H1 (cell line): ENCODE results near the gene EEF1AKMT1. TPM values are rescaled to one million over a fixed set of nuclear protein-coding genes. Genes with fewer than 3 reads are reported as not detected.

ENCODE experiments used
- CTCF ChIA-PET: fragments of 300-600 bp; sonication (Branson Sonifier 250); formaldehyde crosslinking; loops from one replicate; lab custom pipeline; 2021; ENCODE audit not compliant: partially characterized antibody; lab: Charles Lee
- POLR2A ChIA-PET: fragments of 300-600 bp; sonication (Branson Sonifier 250); formaldehyde crosslinking; loops from one replicate; lab custom pipeline; 2021; ENCODE audit warnings: inconsistent platforms; ENCODE audit not compliant: partially characterized antibody; lab: Charles Lee
- DNase-seq, 2 experiments: peaks; one replicate each; pipeline versions ENCODE4 v3.0.0 to v3.0.0-alpha.2; 2010 to 2022; ENCODE audit warnings: low spot score in 2 of 2, low read depth in 1 of 2, mixed read lengths in 1 of 2
- FAIRE-seq: peaks from 2 replicates; lab custom pipeline; 2011; peaks lifted over from hg19 to GRCh38; lab: Jason Lieb, UNC
- H2AFZ ChIP-seq: 2 replicates; pipeline ENCODE4 v1.8.1; 2012; ENCODE audit warnings: low read length, inconsistent platforms
- H2AK5ac ChIP-seq: 2 replicates; pipeline ENCODE4 v1.6.1; 2013; ENCODE audit warnings: low read depth, low read length
- H2BK120ac ChIP-seq: replicated peaks from 2 replicates; pipeline ENCODE3; 2013; ENCODE audit warnings: low read depth, low read length, inconsistent platforms
- H2BK12ac ChIP-seq: 2 replicates; pipeline ENCODE4 v1.6.1; 2013; ENCODE audit warnings: low read depth, low read length
- H2BK15ac ChIP-seq: 2 replicates; pipeline ENCODE4 v1.6.1; 2013; ENCODE audit warnings: low read length
- H2BK20ac ChIP-seq: 2 replicates; pipeline ENCODE4 v1.6.1; 2013; ENCODE audit warnings: low read length
- H2BK5ac ChIP-seq: 2 replicates; pipeline ENCODE4 v1.6.1; 2013; ENCODE audit warnings: low read depth, low read length
- H3K14ac ChIP-seq: 2 replicates; pipeline ENCODE4 v1.6.1; 2013; ENCODE audit warnings: inconsistent platforms; ENCODE audit not compliant: insufficient read length
- H3K18ac ChIP-seq: 2 replicates; pipeline ENCODE4 v1.6.1; 2013; ENCODE audit warnings: low read length; ENCODE audit errors: extremely low read depth
- H3K23ac ChIP-seq: 2 replicates; pipeline ENCODE4 v1.6.1; 2013; ENCODE audit warnings: inconsistent platforms; ENCODE audit not compliant: insufficient read length
- H3K23me2 ChIP-seq: 2 replicates; pipeline ENCODE4 v1.6.1; 2013; ENCODE audit warnings: low read depth, low read length
- H3K27ac ChIP-seq: 2 replicates; pipeline ENCODE4 v1.6.1; 2011; ENCODE audit warnings: low read depth, low read length, inconsistent platforms
- H3K27me3 ChIP-seq, 4 experiments: replicated peaks in 1 of 4; 1 replicate in 1 of 4; 2 replicates in 3 of 4; pipeline versions ENCODE4 v1.6.1 to v1.8.1; 2011 to 2013; ENCODE audit warnings: low read length in 3 of 4, mild to moderate bottlenecking in 3 of 4, inconsistent platforms in 2 of 4, mixed read lengths in 2 of 4, moderate library complexity in 1 of 4; ENCODE audit not compliant: control insufficient read depth in 3 of 4, insufficient read depth in 3 of 4; ENCODE audit errors: extremely low read depth in 1 of 4
- H3K36me3 ChIP-seq, 4 experiments: 2 replicates each; pipeline versions ENCODE4 v1.6.1 to v1.8.1; 2011 to 2013; ENCODE audit warnings: mild to moderate bottlenecking in 4 of 4, low read length in 3 of 4, moderate library complexity in 2 of 4, control low read depth in 1 of 4, inconsistent platforms in 1 of 4; ENCODE audit not compliant: insufficient read depth in 4 of 4, control insufficient read depth in 2 of 4
- H3K4ac ChIP-seq: replicated peaks from 2 replicates; pipeline ENCODE3; 2013; ENCODE audit warnings: low read length, low read depth, mixed read lengths, inconsistent platforms; ENCODE audit not compliant: insufficient read length
- H3K4me1 ChIP-seq, 4 experiments: replicated peaks in 1 of 4; 1 replicate in 1 of 4; 2 replicates in 3 of 4; pipeline versions ENCODE4 v1.6.1 to v1.8.1; 2011 to 2013; ENCODE audit warnings: low read length in 3 of 4, inconsistent platforms in 2 of 4, mixed read lengths in 1 of 4; ENCODE audit not compliant: insufficient read depth in 4 of 4, control insufficient read depth in 3 of 4
- H3K4me2 ChIP-seq, 2 experiments: 2 replicates each; pipeline versions ENCODE4 v1.6.1 to v1.8.1; 2011 to 2013; ENCODE audit warnings: low read depth in 2 of 2, low read length in 2 of 2, control low read depth in 1 of 2, inconsistent platforms in 1 of 2, mild to moderate bottlenecking in 1 of 2; ENCODE audit not compliant: insufficient read depth in 1 of 2
- H3K4me3 ChIP-seq, 4 experiments: fragments of 200-600, 300-600 bp in 1 of 4; sonication (generic), shearing (Covaris generic), sonication (Bioruptor Twin) in 1 of 4; 2 replicates each; pipeline versions ENCODE4 v1.5.1 to v1.8.1; 2011 to 2016; ENCODE audit warnings: low read length in 4 of 4, low read depth in 3 of 4, control low read depth in 2 of 4, inconsistent platforms in 2 of 4, mild to moderate bottlenecking in 2 of 4, mixed read lengths in 1 of 4, moderate library complexity in 1 of 4; ENCODE audit not compliant: insufficient read depth in 2 of 4; ENCODE audit errors: extremely low read depth in 1 of 4
- H3K56ac ChIP-seq: replicated peaks from 2 replicates; pipeline ENCODE3; 2013; ENCODE audit warnings: low read depth, mild to moderate bottlenecking, mixed read lengths, low read length, inconsistent platforms; ENCODE audit not compliant: insufficient read length
- H3K79me1 ChIP-seq: 2 replicates; pipeline ENCODE4 v1.6.1; 2013; ENCODE audit warnings: low read depth, low read length, control low read depth
- H3K79me2 ChIP-seq, 2 experiments: 2 replicates each; pipeline versions ENCODE4 v1.6.1 to v1.8.1; 2012 to 2013; ENCODE audit warnings: low read length in 2 of 2, mild to moderate bottlenecking in 2 of 2, inconsistent platforms in 1 of 2; ENCODE audit not compliant: insufficient read depth in 2 of 2, control insufficient read depth in 1 of 2
- H3K9ac ChIP-seq, 4 experiments: replicated peaks in 1 of 4; 1 replicate in 1 of 4; 2 replicates in 3 of 4; pipeline versions ENCODE4 v1.6.1 to v1.8.1; 2011 to 2013; ENCODE audit warnings: low read depth in 3 of 4, low read length in 3 of 4, control low read depth in 2 of 4, mild to moderate bottlenecking in 2 of 4, moderate library complexity in 2 of 4, inconsistent platforms in 1 of 4; ENCODE audit errors: extremely low read depth in 1 of 4
- H3K9me3 ChIP-seq, 2 experiments: 2 replicates each; pipeline versions ENCODE4 v1.6.1 to v1.8.1; 2012 to 2013; ENCODE audit warnings: mild to moderate bottlenecking in 2 of 2, moderate library complexity in 2 of 2, control low read depth in 1 of 2, inconsistent platforms in 1 of 2, low read depth in 1 of 2, low read length in 1 of 2, mixed read lengths in 1 of 2; ENCODE audit not compliant: insufficient read depth in 2 of 2
- H4K20me1 ChIP-seq, 2 experiments: replicated peaks in 1 of 2; 2 replicates each; pipeline versions ENCODE3 to v1.8.1; 2011 to 2013; ENCODE audit warnings: inconsistent platforms in 2 of 2, low read length in 2 of 2, mild to moderate bottlenecking in 1 of 2; ENCODE audit not compliant: insufficient read depth in 2 of 2, control insufficient read depth in 1 of 2
- H4K5ac ChIP-seq: 2 replicates; pipeline ENCODE4 v1.6.1; 2013; ENCODE audit warnings: low read length, low read depth, mixed read lengths, inconsistent platforms; ENCODE audit not compliant: insufficient read length
- H4K8ac ChIP-seq: 2 replicates; pipeline ENCODE4 v1.8.0; 2013; ENCODE audit warnings: mild to moderate bottlenecking, moderate library complexity, low read length, inconsistent platforms; ENCODE audit not compliant: insufficient read depth; ENCODE audit errors: extremely low read depth
- H4K91ac ChIP-seq: replicated peaks from 2 replicates; pipeline ENCODE3; 2013; ENCODE audit warnings: low read length, mixed read lengths, inconsistent platforms; ENCODE audit not compliant: insufficient read length
- KDM1A ChIP-seq: fragments of 200-600, 300-600 bp; sonication (generic); IDR thresholded peaks from 2 replicates; pipeline ENCODE4 v1.7.1; 2016; ENCODE audit warnings: mild to moderate bottlenecking, low read length, borderline replicate concordance
- RNF2 ChIP-seq: fragments of 200-900, 300-1000 bp; sonication (generic); IDR thresholded peaks from 2 replicates; pipeline ENCODE4 v1.7.1; 2016; ENCODE audit warnings: borderline replicate concordance, low read depth, mild to moderate bottlenecking, antibody characterized with exemption, low read length; ENCODE audit not compliant: poor library complexity, severe bottlenecking; ENCODE audit errors: missing control alignments
- TAF7 ChIP-seq: optimal IDR thresholded peaks from 2 replicates; pipeline ENCODE3; 2011; ENCODE audit warnings: low read depth, mild to moderate bottlenecking, inconsistent platforms, low read length, moderate library complexity, borderline replicate concordance
- TBP ChIP-seq: IDR thresholded peaks from 2 replicates; pipeline ENCODE4 v1.6.1; 2011; ENCODE audit warnings: low read depth, low read length, improper control_type of control experiment
- WGBS, 2 experiments: shearing (Covaris generic) in 1 of 2; methylation state at CpG; one replicate each; pipeline versions ENCODE4 v1.1.6 to v1.1.7; 2013 to 2015; ENCODE audit warnings: low lambda C conversion rate in 2 of 2, mixed read lengths in 2 of 2, inconsistent platforms in 1 of 2, low coverage in 1 of 2, missing lambda C conversion rate in 1 of 2; ENCODE audit not compliant: insufficient replicate concordance in 2 of 2, insufficient coverage in 1 of 2, insufficient read length in 1 of 2; ENCODE audit errors: extremely low coverage in 1 of 2, missing lambda C conversion rate in 1 of 2; 5-methylcytosine and 5-hydroxymethylcytosine counted together
- polyA plus RNA-seq, 7 experiments: library from polyadenylated mRNA; depleted of rRNA in 3 of 7; stranded (reverse) in 5 of 7; unstranded in 2 of 7; fragments of >200 nt in 5 of 7; fragments of 200-250 nt in 2 of 7; gene quantifications; 1 replicate in 5 of 7; 2 replicates in 1 of 7; 4 replicates in 1 of 7; pipeline versions ENCODE4 v1.2.1 to v1.2.3, GENCODE V29; 2011 to 2013; ENCODE audit warnings: missing spikeins in 2 of 7, mixed read lengths in 2 of 7
- total RNA-seq: library from RNA; stranded (reverse); fragmentation: NEBNext Ultra II Directional; extraction: Animal tissue kit (Norgen Biotek cat#: 25700); gene quantifications from 2 replicates; pipeline ENCODE4 v1.2.1, GENCODE V29; 2021

Gene EEF1AKMT1
- total and polyA plus RNA-seq, 2 of the 8 experiments (the other 6 are each of a cell fraction or from before 2014, with no cell fraction given) = 3.1 to 4.1 TPM

DNA sequence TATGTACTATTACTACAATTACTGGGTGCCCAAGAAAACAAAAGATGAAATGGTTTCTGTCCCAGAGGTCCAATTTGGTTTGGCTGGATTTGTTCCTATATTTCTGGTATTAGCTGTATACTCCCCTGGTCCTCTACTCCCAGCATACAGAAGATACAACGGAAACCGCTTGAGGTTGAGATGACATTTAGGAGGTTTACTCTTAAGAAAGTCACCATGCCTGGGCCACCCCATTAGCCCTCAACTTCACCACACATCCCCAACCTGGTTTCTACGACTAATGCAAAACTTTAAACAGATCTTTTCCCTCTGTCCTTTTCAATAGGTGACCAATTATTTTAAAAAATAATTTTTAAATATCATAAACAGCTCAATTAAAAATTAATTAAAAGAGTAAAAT lies 46.0 kb upstream of the EEF1AKMT1 start:
- Histone ChIP-seq H3K14ac (no peak overlapping the region), H3K4me3 (no peak overlapping the region), H2BK120ac (no peak overlapping the region), H3K18ac (no peak overlapping the region), H3K36me3 (peaks cover 0 to 6% (median 0%) of the 10 kb centered on the region in 4 experiments; a peak in 1 of 8 replicates), H2AK5ac (no peak overlapping the region), H4K20me1 (no peaks in the 10 kb centered on the region), H2AFZ (no peak overlapping the region), H3K27ac (no peak overlapping the region), H2BK12ac (no peak overlapping the region), H3K9me3 (no peaks in the 10 kb centered on the region), H3K23ac (no peak overlapping the region), H2BK20ac (no peak overlapping the region), H2BK5ac (no peak overlapping the region), H3K23me2 (no peaks in the 10 kb centered on the region), H2BK15ac (no peak overlapping the region), H3K4me1 (no peaks in the 10 kb centered on the region), H3K79me2 (peaks cover 0 to 5% of the 10 kb centered on the region in 2 experiments; a peak in 1 of 4 replicates), H4K5ac (no peak overlapping the region), H4K8ac (no peak overlapping the region), H3K79me1 (no peaks in the 10 kb centered on the region), H3K27me3 (no peaks in the 10 kb centered on the region), H3K56ac (no peak overlapping the region), H3K4ac (no peak overlapping the region), H3K9ac (no peak overlapping the region), H4K91ac (no peak overlapping the region), H3K4me2 (no peak overlapping the region)
- 94% methylated on average over 3 of the region's 3 CpGs; no CpG with 5 or more reads in 1 of the 2 experiments for WGBS, 2 experiments
- FAIRE-seq = no peak
- no peak for DNase-seq
- ChIA-PET CTCF (interaction anchor here (3.6 kb wide), 1 partner anchor 8 kb away, joined by 24 read pairs; no protein-coding TSS in a partner anchor), POLR2A (no interaction called here)
- TF ChIP-seq TAF7 = no peak
- TF ChIP-seq TBP = no peak
- no peak for TF ChIP-seq KDM1A
- TF ChIP-seq RNF2 = no peak
